Lower lobe of right lung (tissue), 2 donors: ENCODE results near the gene KCNN3. TPM values are rescaled to one million over a fixed set of nuclear protein-coding genes. Genes with fewer than 3 reads are reported as not detected.

ENCODE experiments used
- ATAC-seq, 2 donors: fragments of 200-7000 bp; cut with Tn5 transposase; one replicate each; pipeline ENCODE4 v1.9.1; 2020 to 2022; ENCODE audit warnings: mild to moderate bottlenecking in 2 of 2, moderate library complexity in 2 of 2
- DNase-seq: peaks from one replicate; pipeline ENCODE4 v3.0.0-alpha.2; 2020
- H3K27ac ChIP-seq: fragments of 200-600 bp; one replicate; pipeline ENCODE4 v1.8.0; 2022
- H3K27me3 ChIP-seq: fragments of 200-600 bp; one replicate; pipeline ENCODE4 v1.8.0; 2022; ENCODE audit warnings: low read depth
- H3K36me3 ChIP-seq: fragments of 200-600 bp; one replicate; pipeline ENCODE4 v1.8.0; 2022; ENCODE audit warnings: mild to moderate bottlenecking
- H3K4me1 ChIP-seq: fragments of 200-600 bp; one replicate; pipeline ENCODE4 v1.8.0; 2022
- H3K4me3 ChIP-seq: fragments of 200-600 bp; one replicate; pipeline ENCODE4 v1.8.0; 2022; ENCODE audit warnings: mild to moderate bottlenecking
- H3K9me3 ChIP-seq: fragments of 200-600 bp; one replicate; pipeline ENCODE4 v1.8.0; 2022
- intact Hi-C: fragments of 100-400 bp; cut with DNase I; formaldehyde crosslinking; loops from one replicate; pipeline ENCODE4 v1.11.0; 2022
- total RNA-seq: library from RNA; stranded (reverse); fragmentation: NEBNext Ultra II Directional; extraction: Animal tissue kit (Norgen Biotek cat#: 25700); gene quantifications from one replicate; pipeline ENCODE4 v1.2.1, GENCODE V29; 2021
- TF ChIP-seq, protein P1 (sequence below): fragments of 200-600 bp; IDR thresholded peaks from one replicate; pipeline ENCODE4 v1.8.0; 2022; ENCODE audit warnings: antibody characterized with exemption, mild to moderate bottlenecking
- donor health status: DM: no; HTN: yes; CAD: no; lungs with severe emphysema.

The KCNN3 gene
- total RNA-seq, 1 donor from 2014 or later = 4.4 TPM

- Histone ChIP-seq H3K27me3 (no peaks in the 10 kb centered on the region), H3K36me3 (no peaks in the 10 kb centered on the region), H3K27ac (no peak overlapping the region), H3K9me3 (no peaks in the 10 kb centered on the region), H3K4me3 (no peak overlapping the region), H3K4me1 (peaks cover 20% of the 10 kb centered on the region)
- DNase-seq (no peak), ATAC-seq (peak; percentile 72 to 78)
- intact Hi-C loops = no loop called here
- TF ChIP-seq, protein P1, sequence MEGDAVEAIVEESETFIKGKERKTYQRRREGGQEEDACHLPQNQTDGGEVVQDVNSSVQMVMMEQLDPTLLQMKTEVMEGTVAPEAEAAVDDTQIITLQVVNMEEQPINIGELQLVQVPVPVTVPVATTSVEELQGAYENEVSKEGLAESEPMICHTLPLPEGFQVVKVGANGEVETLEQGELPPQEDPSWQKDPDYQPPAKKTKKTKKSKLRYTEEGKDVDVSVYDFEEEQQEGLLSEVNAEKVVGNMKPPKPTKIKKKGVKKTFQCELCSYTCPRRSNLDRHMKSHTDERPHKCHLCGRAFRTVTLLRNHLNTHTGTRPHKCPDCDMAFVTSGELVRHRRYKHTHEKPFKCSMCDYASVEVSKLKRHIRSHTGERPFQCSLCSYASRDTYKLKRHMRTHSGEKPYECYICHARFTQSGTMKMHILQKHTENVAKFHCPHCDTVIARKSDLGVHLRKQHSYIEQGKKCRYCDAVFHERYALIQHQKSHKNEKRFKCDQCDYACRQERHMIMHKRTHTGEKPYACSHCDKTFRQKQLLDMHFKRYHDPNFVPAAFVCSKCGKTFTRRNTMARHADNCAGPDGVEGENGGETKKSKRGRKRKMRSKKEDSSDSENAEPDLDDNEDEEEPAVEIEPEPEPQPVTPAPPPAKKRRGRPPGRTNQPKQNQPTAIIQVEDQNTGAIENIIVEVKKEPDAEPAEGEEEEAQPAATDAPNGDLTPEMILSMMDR = no peak
Measured at GRCh38 chr1:154720328-154721297, 149.5 kb downstream of the KCNN3 start.

- Histone ChIP-seq H3K27me3 (no peaks in the 10 kb centered on the region), H3K9me3 (no peaks in the 10 kb centered on the region), H3K36me3 (no peaks in the 10 kb centered on the region), H3K27ac (no peak overlapping the region), H3K4me1 (peaks cover 24% of the 10 kb centered on the region), H3K4me3 (no peak overlapping the region)
- intact Hi-C loops = no loop called here
- ATAC-seq = no peak
- no peak for DNase-seq
- TF ChIP-seq, protein P1 = no peak
Measured at GRCh38 chr1:154719586-154720327, 150.3 kb downstream of the KCNN3 start.

GRCh38 chr1:154718566-154718965, 151.5 kb downstream of the KCNN3 start:
- DNase-seq (no peak), ATAC-seq (no peak)
- intact Hi-C loops = no loop called here
- Histone ChIP-seq H3K9me3 (no peaks in the 10 kb centered on the region), H3K4me3 (no peak overlapping the region), H3K27me3 (no peaks in the 10 kb centered on the region), H3K36me3 (no peaks in the 10 kb centered on the region), H3K27ac (no peak overlapping the region), H3K4me1 (peaks cover 24% of the 10 kb centered on the region)
- TF ChIP-seq, protein P1 = no peak

DNA sequence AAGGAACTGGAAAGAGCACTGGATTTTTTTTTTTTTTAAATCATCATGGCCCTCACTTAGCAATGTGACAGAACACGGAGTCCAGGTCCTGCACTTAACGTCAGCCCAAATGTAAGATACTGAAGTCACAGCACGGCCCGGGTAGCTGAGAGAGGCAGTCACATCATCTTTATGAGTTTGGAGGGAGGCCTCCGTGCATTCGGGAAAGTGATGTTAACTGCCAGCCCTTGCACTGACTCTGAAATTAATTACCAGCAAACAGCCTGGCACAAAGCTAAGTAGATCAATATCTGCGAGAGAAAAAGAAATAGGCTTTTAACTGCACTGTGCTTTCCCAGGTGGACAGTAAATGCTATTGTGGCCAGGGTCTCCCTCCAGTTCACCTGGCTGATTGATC, 152.6 kb downstream of the KCNN3 start:
- ATAC-seq = no peak
- no peaks in the 10 kb centered on the region for H3K9me3 ChIP-seq
- no peak overlapping the region for H3K27ac ChIP-seq
- no peak for DNase-seq
- no peak overlapping the region for H3K4me3 ChIP-seq
- intact Hi-C loops = no loop called here
- peaks cover 3% of the 10 kb centered on the region for H3K36me3 ChIP-seq
- TF ChIP-seq, protein P1 = no peak
- H3K27me3 ChIP-seq = no peaks in the 10 kb centered on the region
- peaks cover 24% of the 10 kb centered on the region for H3K4me1 ChIP-seq

GRCh38 chr1:154716614-154717527, 153.2 kb downstream of the KCNN3 start:
- Histone ChIP-seq H3K36me3 (peaks cover 4% of the 10 kb centered on the region), H3K27me3 (no peaks in the 10 kb centered on the region), H3K4me1 (peaks cover 24% of the 10 kb centered on the region), H3K27ac (no peak overlapping the region), H3K9me3 (no peaks in the 10 kb centered on the region), H3K4me3 (no peak overlapping the region)
- DNase-seq (no peak), ATAC-seq (no peak)
- TF ChIP-seq, protein P1 = no peak
- intact Hi-C loops = no loop called here
